ENCODE data around the gene CAB39L. TPM values are rescaled to one million over a fixed set of nuclear protein-coding genes. Genes with fewer than 3 reads are reported as not detected.
"Not testable (repeated sequence)": the region's sequence is repeated elsewhere in the genome, so short reads cannot be mapped to it uniquely, and the experiment has no call there.

Gene CAB39L
- total RNA-seq, 3 donors from 2014 or later, result 8.5 to 87.2 (median 9.6) TPM

- no peak for TF ChIP-seq CTCF (IDR thresholded peaks at IDR 0.05)
- H3K4me3 ChIP-seq, result no peak overlapping the region
- no peaks in the 10 kb centered on the region for H3K36me3 ChIP-seq (ENCODE audit: low read depth)
- H3K4me1 ChIP-seq (ENCODE audit: low read depth), result no peaks in the 10 kb centered on the region
- no peak for DNase-seq
- no peak for ATAC-seq
- intact Hi-C loops (cut with DNase I, micrococcal nuclease), result no loop called here
- no peaks in the 10 kb centered on the region for H3K9me3 ChIP-seq
These were observed 101.9 kb downstream of the CAB39L start for GRCh38 chr13:49341941-49342340.

- no peak for DNase-seq
- no peaks in the 10 kb centered on the region for H3K36me3 ChIP-seq (ENCODE audit: low read depth)
- no peak for TF ChIP-seq CTCF (IDR thresholded peaks at IDR 0.05)
- no peaks in the 10 kb centered on the region for H3K4me1 ChIP-seq (ENCODE audit: low read depth)
- ATAC-seq, result no peak
- H3K9me3 ChIP-seq, result no peaks in the 10 kb centered on the region
- intact Hi-C loops (cut with DNase I, micrococcal nuclease), result no loop called here
- no peak overlapping the region for H3K4me3 ChIP-seq
These were observed 102.3 kb downstream of the CAB39L start for GRCh38 chr13:49341517-49341916.

GRCh38 chr13:49340161-49340560 is 103.7 kb downstream of the CAB39L start:
- H3K36me3 ChIP-seq (ENCODE audit: low read depth), result no peaks in the 10 kb centered on the region
- H3K4me3 ChIP-seq, result no peak overlapping the region
- H3K9me3 ChIP-seq, result no peaks in the 10 kb centered on the region
- DNase-seq, result no peak
- H3K4me1 ChIP-seq (ENCODE audit: low read depth), result no peaks in the 10 kb centered on the region
- no peak for ATAC-seq
- TF ChIP-seq CTCF (IDR thresholded peaks at IDR 0.05), result no peak
- intact Hi-C loops (cut with DNase I, micrococcal nuclease), result no loop called here

GRCh38 chr13:49336655-49337054 is 107.2 kb downstream of the CAB39L start:
- H3K4me3 ChIP-seq, result no peak overlapping the region
- no peaks in the 10 kb centered on the region for H3K36me3 ChIP-seq (ENCODE audit: low read depth)
- no peak for TF ChIP-seq CTCF (IDR thresholded peaks at IDR 0.05)
- ATAC-seq (no peak), DNase-seq (no peak)
- H3K4me1 ChIP-seq (ENCODE audit: low read depth), result no peaks in the 10 kb centered on the region
- intact Hi-C loops (cut with DNase I, micrococcal nuclease), result no loop called here
- H3K9me3 ChIP-seq, result no peaks in the 10 kb centered on the region

GRCh38 chr13:49330546-49330864 is 113.4 kb downstream of the CAB39L start:
- TF ChIP-seq CTCF (IDR thresholded peaks at IDR 0.05), result no peak
- Histone ChIP-seq H3K4me3 (no peak overlapping the region), H3K36me3 (ENCODE audit: low read depth) (no peaks in the 10 kb centered on the region), H3K4me1 (ENCODE audit: low read depth) (no peaks in the 10 kb centered on the region), H3K9me3 (no peaks in the 10 kb centered on the region)
- DNase-seq (no peak), ATAC-seq (no peak)
- intact Hi-C loops (cut with DNase I, micrococcal nuclease), result no loop called here

GRCh38 chr13:49329831-49330545 is 113.9 kb downstream of the CAB39L start:
- H3K4me3 ChIP-seq, result no peak overlapping the region
- TF ChIP-seq CTCF (IDR thresholded peaks at IDR 0.05), result no peak
- no peaks in the 10 kb centered on the region for H3K36me3 ChIP-seq (ENCODE audit: low read depth)
- DNase-seq (no peak), ATAC-seq (no peak)
- no peaks in the 10 kb centered on the region for H3K9me3 ChIP-seq
- H3K4me1 ChIP-seq (ENCODE audit: low read depth), result no peaks in the 10 kb centered on the region
- intact Hi-C loops (cut with DNase I, micrococcal nuclease), result no loop called here

- H3K4me3 ChIP-seq; H3K36me3 ChIP-seq (ENCODE audit: low read depth); DNase-seq; H3K9me3 ChIP-seq; ATAC-seq; intact Hi-C loops (cut with DNase I, micrococcal nuclease); H3K4me1 ChIP-seq (ENCODE audit: low read depth): not testable (repeated sequence)
These were observed 116.7 kb downstream of the CAB39L start for GRCh38 chr13:49327145-49327544.

Measured in mucosa of descending colon (tissue), 3 donors.